SK-N-SH treated with all-trans-retinoic acid at 6 μM for 48 hours (cell line): Measurements from ENCODE around the gene AFG1L.

ENCODE experiments used
- ARNTL ChIP-seq: fragments of 450-650 bp; formaldehyde crosslinking; IDR thresholded peaks from 2 replicates; pipeline ENCODE4 v1.5.0; 2020; ENCODE audit warnings: low read depth, mild to moderate bottlenecking, moderate library complexity, borderline replicate concordance
- BACH2 ChIP-seq: fragments of 250-450 bp; sonication (Bioruptor Pico); IDR thresholded peaks from 2 replicates; pipeline ENCODE4 v1.9.0; 2021; ENCODE audit warnings: mild to moderate bottlenecking, borderline replicate concordance
- CREB5 ChIP-seq: fragments of 250-450 bp; sonication (Bioruptor Pico); IDR thresholded peaks from 2 replicates; pipeline ENCODE4 v1.5.1; 2020; ENCODE audit warnings: low read depth, mild to moderate bottlenecking, moderate library complexity
- CSDC2 ChIP-seq: fragments of 250-450 bp; sonication (Bioruptor Pico); IDR thresholded peaks from 2 replicates; pipeline ENCODE4 v1.5.0; 2020; ENCODE audit warnings: mild to moderate bottlenecking, moderate library complexity
- ESRRG ChIP-seq: fragments of 250-450 bp; sonication (Bioruptor Pico); IDR thresholded peaks from 2 replicates; pipeline ENCODE4 v1.6.1; 2021; ENCODE audit warnings: mild to moderate bottlenecking
- PATZ1 ChIP-seq: fragments of 250-450 bp; sonication (Bioruptor Pico); IDR thresholded peaks from 2 replicates; pipeline ENCODE4 v1.8.0; 2020; ENCODE audit warnings: mild to moderate bottlenecking, moderate library complexity, borderline replicate concordance
- PPARA ChIP-seq: fragments of 250-450 bp; sonication (Bioruptor Pico); IDR thresholded peaks from 2 replicates; pipeline ENCODE4 v1.5.0; 2020; ENCODE audit warnings: mild to moderate bottlenecking, borderline replicate concordance
- RARB ChIP-seq: fragments of 250-450 bp; sonication (Bioruptor Pico); IDR thresholded peaks from 2 replicates; pipeline ENCODE4 v1.8.0; 2021; ENCODE audit warnings: mild to moderate bottlenecking, moderate library complexity
- ZFP3 ChIP-seq: fragments of 250-450 bp; sonication (Bioruptor Pico); IDR thresholded peaks from 2 replicates; pipeline ENCODE4 v1.5.0; 2020; ENCODE audit warnings: mild to moderate bottlenecking, moderate library complexity
- ZFP30 ChIP-seq: fragments of 450-650 bp; formaldehyde crosslinking; IDR thresholded peaks from 2 replicates; pipeline ENCODE4 v1.5.0; 2022; ENCODE audit warnings: mild to moderate bottlenecking, moderate library complexity
- ZNF565 ChIP-seq: fragments of 450-650 bp; formaldehyde crosslinking; conservative IDR thresholded peaks from 2 replicates; pipeline ENCODE4 v1.5.0; 2020; ENCODE audit warnings: low read depth, mild to moderate bottlenecking, moderate library complexity
- ZNF70 ChIP-seq: fragments of 450-650 bp; formaldehyde crosslinking; IDR thresholded peaks from 2 replicates; pipeline ENCODE4 v1.5.0; 2020; ENCODE audit warnings: mild to moderate bottlenecking, moderate library complexity
- ZNF8 ChIP-seq: fragments of 450-650 bp; formaldehyde crosslinking; IDR thresholded peaks from 2 replicates; pipeline ENCODE4 v1.5.0; 2020; ENCODE audit warnings: mild to moderate bottlenecking, moderate library complexity

- no peak for TF ChIP-seq ESRRG
- TF ChIP-seq ZFP30, result no peak
- no peak for TF ChIP-seq PATZ1 (CRISPR knock-in tag)
- no peak for TF ChIP-seq ZNF565
- TF ChIP-seq CREB5 (CRISPR knock-in tag), result no peak
- no peak for TF ChIP-seq ZFP3 (CRISPR knock-in tag)
- TF ChIP-seq PPARA (CRISPR knock-in tag), result no peak
- TF ChIP-seq RARB (CRISPR knock-in tag), result no peak
- no peak for TF ChIP-seq ZNF70
- no peak for TF ChIP-seq ZNF8
- no peak for TF ChIP-seq CSDC2 (CRISPR knock-in tag)
- no peak for TF ChIP-seq ARNTL (CRISPR knock-in tag)
- TF ChIP-seq BACH2 (CRISPR knock-in tag), result no peak
These were observed 8.5 kb upstream of the AFG1L start for GRCh38 chr6:108286366-108286765.
